Esophagus muscularis mucosa (tissue), 3 donors: Measurements from ENCODE around the gene DAZ3.
"Not testable (repeated sequence)": the region's sequence is repeated elsewhere in the genome, so short reads cannot be mapped to it uniquely, and the experiment has no call there.

ENCODE experiments used
- POLR2A ChIP-seq: fragments of 450-650 bp; IDR thresholded peaks from one replicate; pipeline ENCODE4 v1.6.1; 2017; ENCODE audit warnings: antibody characterized with exemption, moderate library complexity, mild to moderate bottlenecking, low read depth
- TF ChIP-seq, protein P1 (sequence below), 3 experiments: fragments of 200-600 bp in 2 of 3; fragments of 450-650 bp in 1 of 3; sonication (generic) in 2 of 3; IDR thresholded peaks; one replicate each; pipeline ENCODE4 v1.5.1; 2017 to 2019; ENCODE audit warnings: antibody characterized with exemption in 3 of 3, mild to moderate bottlenecking in 2 of 3, moderate library complexity in 1 of 3

DNA sequence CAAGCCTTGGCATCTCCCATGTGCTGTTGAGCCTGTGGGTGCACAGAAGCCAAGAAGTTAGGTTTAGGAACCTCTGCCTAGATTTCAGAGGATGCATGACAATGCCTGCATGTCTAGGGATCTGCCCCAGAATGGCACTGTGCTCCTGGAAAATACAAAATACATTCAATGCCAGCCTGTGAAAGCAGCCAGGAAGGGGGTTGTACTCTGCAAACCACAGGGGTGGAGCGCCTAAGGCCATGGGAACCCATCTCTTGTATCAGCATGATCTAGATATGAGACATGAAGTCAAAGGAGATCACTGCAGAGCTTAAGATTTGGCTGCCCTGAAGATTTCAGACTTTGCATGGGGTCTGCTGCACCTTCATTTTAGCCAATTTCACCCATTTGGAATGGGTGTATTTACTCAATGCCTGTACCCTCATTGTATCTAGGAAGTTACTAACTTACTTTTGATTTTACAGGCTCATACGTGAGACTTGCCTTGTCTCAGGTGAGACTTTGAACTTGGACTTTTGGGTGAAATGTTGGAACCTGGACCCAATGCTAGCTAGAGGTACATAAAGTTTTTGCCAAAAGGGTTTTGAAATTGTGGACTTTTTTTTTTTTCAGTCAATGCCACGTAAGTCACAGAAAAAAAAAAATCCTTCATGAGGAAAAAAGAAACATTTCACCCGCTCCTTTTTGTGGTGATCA lies 11.1 kb upstream of the DAZ3 start:
- not testable (repeated sequence) for TF ChIP-seq POLR2A
- TF ChIP-seq, protein P1, sequence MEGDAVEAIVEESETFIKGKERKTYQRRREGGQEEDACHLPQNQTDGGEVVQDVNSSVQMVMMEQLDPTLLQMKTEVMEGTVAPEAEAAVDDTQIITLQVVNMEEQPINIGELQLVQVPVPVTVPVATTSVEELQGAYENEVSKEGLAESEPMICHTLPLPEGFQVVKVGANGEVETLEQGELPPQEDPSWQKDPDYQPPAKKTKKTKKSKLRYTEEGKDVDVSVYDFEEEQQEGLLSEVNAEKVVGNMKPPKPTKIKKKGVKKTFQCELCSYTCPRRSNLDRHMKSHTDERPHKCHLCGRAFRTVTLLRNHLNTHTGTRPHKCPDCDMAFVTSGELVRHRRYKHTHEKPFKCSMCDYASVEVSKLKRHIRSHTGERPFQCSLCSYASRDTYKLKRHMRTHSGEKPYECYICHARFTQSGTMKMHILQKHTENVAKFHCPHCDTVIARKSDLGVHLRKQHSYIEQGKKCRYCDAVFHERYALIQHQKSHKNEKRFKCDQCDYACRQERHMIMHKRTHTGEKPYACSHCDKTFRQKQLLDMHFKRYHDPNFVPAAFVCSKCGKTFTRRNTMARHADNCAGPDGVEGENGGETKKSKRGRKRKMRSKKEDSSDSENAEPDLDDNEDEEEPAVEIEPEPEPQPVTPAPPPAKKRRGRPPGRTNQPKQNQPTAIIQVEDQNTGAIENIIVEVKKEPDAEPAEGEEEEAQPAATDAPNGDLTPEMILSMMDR (IDR thresholded peaks at IDR 0.05), result not testable (repeated sequence)
